WTC11 (cell line): ENCODE measurements around the gene UAP1L1. TPM values are rescaled to one million over a fixed set of nuclear protein-coding genes. Genes with fewer than 3 reads are reported as not detected.

Source experiments
- ATAC-seq: fragments of 200-7000 bp; cut with Tn5 transposase; 2 replicates; pipeline ENCODE4 v1.10.0; 2021; ENCODE audit warnings: mild to moderate bottlenecking, moderate library complexity
- CTCF ChIA-PET: fragments of 300-600 bp; sonication (Branson Sonifier 250); formaldehyde crosslinking; loops from one replicate; lab custom pipeline; 2021; ENCODE audit warnings: antibody characterized with exemption; lab: Charles Lee
- POLR2A ChIA-PET: fragments of 350-600 bp; sonication (Branson Sonifier 250); formaldehyde crosslinking; loops from one replicate; lab custom pipeline; 2021; ENCODE audit warnings: antibody characterized with exemption; lab: Charles Lee
- DNase-seq: peaks from one replicate; pipeline ENCODE4 v3.0.0; 2021; ENCODE audit warnings: low spot score
- H3K27ac Mint-ChIP-seq: 2 replicates; pipeline ENCODE4 v1.8.0; 2021; ENCODE audit warnings: mixed read lengths
- H3K27me3 Mint-ChIP-seq: 2 replicates; pipeline ENCODE4 v1.8.0; 2021; ENCODE audit warnings: low read depth, mild to moderate bottlenecking, moderate library complexity, mixed read lengths
- H3K36me3 Mint-ChIP-seq: 2 replicates; pipeline ENCODE4 v1.8.0; 2021; ENCODE audit warnings: mixed read lengths
- H3K4me1 Mint-ChIP-seq: 2 replicates; pipeline ENCODE4 v1.8.0; 2022; ENCODE audit warnings: mixed read lengths
- H3K4me3 Mint-ChIP-seq: 2 replicates; pipeline ENCODE4 v1.8.0; 2021; ENCODE audit warnings: mild to moderate bottlenecking, moderate library complexity, mixed read lengths
- H3K9me3 Mint-ChIP-seq: 2 replicates; pipeline ENCODE4 v1.8.0; 2021; ENCODE audit warnings: mixed read lengths
- AFF4 ChIP-seq: sonication (generic); formaldehyde crosslinking; IDR thresholded peaks from 2 replicates; pipeline ENCODE4 v1.8.1; 2023; ENCODE audit warnings: mild to moderate bottlenecking, missing genetic modification reagents, borderline replicate concordance
- ATF3 ChIP-seq: sonication (generic); formaldehyde crosslinking; conservative IDR thresholded peaks from 2 replicates; pipeline ENCODE4 v1.8.1; 2022; ENCODE audit warnings: mild to moderate bottlenecking, missing genetic modification reagents
- ATF6 ChIP-seq: sonication (generic); formaldehyde crosslinking; IDR thresholded peaks from 2 replicates; pipeline ENCODE4 v1.8.1; 2023; ENCODE audit warnings: mild to moderate bottlenecking, missing genetic modification reagents
- CBFB ChIP-seq: sonication (generic); formaldehyde crosslinking; IDR thresholded peaks from 2 replicates; pipeline ENCODE4 v1.8.1; 2022; ENCODE audit warnings: mild to moderate bottlenecking, low read depth, missing genetic modification reagents
- E2F1 ChIP-seq: sonication (generic); formaldehyde crosslinking; IDR thresholded peaks from 2 replicates; pipeline ENCODE4 v1.8.0; 2022; ENCODE audit warnings: mild to moderate bottlenecking, missing genetic modification reagents
- ERG ChIP-seq: fragments of 250-450 bp; sonication (Bioruptor Pico); IDR thresholded peaks from 2 replicates; pipeline ENCODE4 v1.8.0; 2021; ENCODE audit warnings: mild to moderate bottlenecking
- FOXJ3 ChIP-seq: sonication (generic); formaldehyde crosslinking; IDR thresholded peaks from 2 replicates; pipeline ENCODE4 v1.9.0; 2021; ENCODE audit warnings: missing genetic modification reagents, mild to moderate bottlenecking, borderline replicate concordance
- GABPB1 ChIP-seq: sonication (generic); formaldehyde crosslinking; IDR thresholded peaks from 2 replicates; pipeline ENCODE4 v1.8.1; 2023; ENCODE audit warnings: mild to moderate bottlenecking, missing genetic modification reagents
- GRHL2 ChIP-seq: fragments of 250-450 bp; sonication (Bioruptor Pico); IDR thresholded peaks from 2 replicates; pipeline ENCODE4 v1.8.0; 2022; ENCODE audit warnings: mild to moderate bottlenecking, moderate library complexity; ENCODE audit not compliant: insufficient replicate concordance, severe bottlenecking
- JAZF1 ChIP-seq: fragments of 250-450 bp; sonication (Bioruptor Pico); IDR thresholded peaks from 2 replicates; pipeline ENCODE4 v1.9.0; 2021; ENCODE audit warnings: moderate library complexity, mild to moderate bottlenecking, inconsistent platforms
- MXD4 ChIP-seq: fragments of 250-450 bp; sonication (Bioruptor Pico); IDR thresholded peaks from 2 replicates; pipeline ENCODE4 v1.8.0; 2021; ENCODE audit warnings: mild to moderate bottlenecking, moderate library complexity, borderline replicate concordance
- PREB ChIP-seq: sonication (generic); formaldehyde crosslinking; IDR thresholded peaks from 2 replicates; pipeline ENCODE4 v1.8.1; 2022; ENCODE audit warnings: mild to moderate bottlenecking, missing genetic modification reagents, moderate library complexity, borderline replicate concordance
- PRRX2 ChIP-seq: fragments of 250-450 bp; sonication (Bioruptor Pico); IDR thresholded peaks from 2 replicates; pipeline ENCODE4 v1.8.0; 2021; ENCODE audit warnings: mild to moderate bottlenecking
- SOX15 ChIP-seq: fragments of 250-450 bp; sonication (Bioruptor Pico); IDR thresholded peaks from 2 replicates; pipeline ENCODE4 v1.9.0; 2021; ENCODE audit warnings: mild to moderate bottlenecking
- ZNF232 ChIP-seq: sonication (generic); formaldehyde crosslinking; IDR thresholded peaks from 2 replicates; pipeline ENCODE4 v1.8.0; 2022; ENCODE audit warnings: mild to moderate bottlenecking, missing genetic modification reagents
- ZNF396 ChIP-seq: fragments of 250-450 bp; sonication (Bioruptor Pico); IDR thresholded peaks from 2 replicates; pipeline ENCODE4 v1.8.0; 2021; ENCODE audit warnings: mild to moderate bottlenecking, moderate library complexity, borderline replicate concordance
- ZNF416 ChIP-seq: fragments of 250-450 bp; sonication (Bioruptor Pico); IDR thresholded peaks from 2 replicates; pipeline ENCODE4 v1.9.0; 2021; ENCODE audit warnings: mild to moderate bottlenecking, inconsistent platforms
- ZNF423 ChIP-seq: fragments of 250-450 bp; sonication (Bioruptor Pico); IDR thresholded peaks from 2 replicates; pipeline ENCODE4 v2.1.2; 2022; ENCODE audit warnings: mild to moderate bottlenecking, moderate library complexity
- total RNA-seq: library from RNA; stranded (reverse); gene quantifications from 3 replicates; pipeline ENCODE4 v1.2.3, GENCODE V29; 2021

Gene UAP1L1
- total RNA-seq, 1 experiment from 2014 or later = 17.7 TPM

GRCh38 chr9:137103206-137103999 is 26.1 kb downstream of the UAP1L1 start:
- H3K36me3 Mint-ChIP-seq = peaks cover 17% of the 10 kb centered on the region
- no peak overlapping the region for H3K4me3 Mint-ChIP-seq
- DNase-seq (no peak), ATAC-seq (no peak)
- no peaks in the 10 kb centered on the region for H3K4me1 Mint-ChIP-seq
- no peak overlapping the region for H3K27ac Mint-ChIP-seq
- no peak for TF ChIP-seq AFF4
- TF ChIP-seq SOX15 (CRISPR knock-in tag) = no peak
- H3K27me3 Mint-ChIP-seq = no peaks in the 10 kb centered on the region
- ChIA-PET CTCF (no interaction called here), POLR2A (no interaction called here)
- no peaks in the 10 kb centered on the region for H3K9me3 Mint-ChIP-seq

GRCh38 chr9:137105814-137106661 is 28.7 kb downstream of the UAP1L1 start:
- Mint-ChIP-seq H3K27me3 (no peaks in the 10 kb centered on the region), H3K9me3 (no peaks in the 10 kb centered on the region), H3K4me1 (no peaks in the 10 kb centered on the region), H3K4me3 (no peak overlapping the region), H3K27ac (no peak overlapping the region)
- CTCF ChIA-PET = interaction anchor here (1.2 to 2.0 kb wide), 2 partner anchors 38 to 59 kb away, joined by 3 to 8 read pairs; no protein-coding TSS in a partner anchor
- no peak for ATAC-seq
- TF ChIP-seq JAZF1 (CRISPR knock-in tag) (no peak), ATF3 (CRISPR knock-in tag) (no peak)
- TF ChIP-seq, all 79 proteins: peak for 0
- POLR2A ChIA-PET = no interaction called here
- no peak for DNase-seq
- H3K36me3 Mint-ChIP-seq = 0 out of 2 replicates have a peak, but pooled peaks cover 7% of the 10 kb centered on the region

- Mint-ChIP-seq H3K27me3 (no peaks in the 10 kb centered on the region), H3K27ac (no peak overlapping the region), H3K9me3 (no peaks in the 10 kb centered on the region), H3K36me3 (0 out of 2 replicates have a peak, but pooled peaks cover 7% of the 10 kb centered on the region), H3K4me3 (no peak overlapping the region), H3K4me1 (no peaks in the 10 kb centered on the region)
- TF ChIP-seq E2F1 (CRISPR knock-in tag) = no peak
- no peak for TF ChIP-seq ZNF396
- no peak for TF ChIP-seq GABPB1 (CRISPR knock-in tag)
- no peak for TF ChIP-seq ERG (CRISPR knock-in tag)
- TF ChIP-seq ZNF232 (CRISPR knock-in tag) = no peak
- no peak for TF ChIP-seq PREB
- no peak for TF ChIP-seq ATF6
- no peak for TF ChIP-seq ZNF423
- no peak for TF ChIP-seq MXD4 (CRISPR knock-in tag)
- no peak for TF ChIP-seq GRHL2 (CRISPR knock-in tag)
- no peak for TF ChIP-seq CBFB (CRISPR knock-in tag)
- no peak for TF ChIP-seq FOXJ3
- no peak for TF ChIP-seq ZNF416 (CRISPR knock-in tag)
- TF ChIP-seq PRRX2 (CRISPR knock-in tag) = no peak
- no peak for TF ChIP-seq ATF3 (CRISPR knock-in tag)
- POLR2A ChIA-PET = interaction anchor here (0.5 kb wide), 1 partner anchor 39 kb away, joined by 3 read pairs; no protein-coding TSS in a partner anchor
- CTCF ChIA-PET = interaction anchor here (0.6 to 2.0 kb wide), 4 partner anchors 39 to 150 kb away, joined by 3 to 8 read pairs (median 3); no protein-coding TSS in a partner anchor
- DNase-seq (no peak), ATAC-seq (no peak)
These were observed 29.4 kb downstream of the UAP1L1 start for GRCh38 chr9:137106662-137107250.
